K562 (cell line): ENCODE results near the gene ACTR3C.

Experiments used
- FOXK2 ChIP-seq, 2 experiments: fragments of 450-650 bp; IDR thresholded peaks in 1 of 2; conservative IDR thresholded peaks in 1 of 2; 2 replicates each; pipeline ENCODE4 v1.6.1; 2016; ENCODE audit warnings: low read depth in 2 of 2, mild to moderate bottlenecking in 1 of 2
- HIVEP1 ChIP-seq: fragments of 250-450 bp; sonication (Bioruptor Pico); IDR thresholded peaks from 2 replicates; pipeline ENCODE4 v1.4.0; 2020; ENCODE audit warnings: mild to moderate bottlenecking
- USF2 ChIP-seq: sonication (generic); formaldehyde crosslinking; IDR thresholded peaks from 2 replicates; pipeline ENCODE4 v1.5.0; 2020; ENCODE audit warnings: missing genetic modification reagents
- YBX1 ChIP-seq: fragments of 450-650 bp; IDR thresholded peaks from 2 replicates; pipeline ENCODE4 v1.7.1; 2016; ENCODE audit warnings: mild to moderate bottlenecking
- ZFP36 ChIP-seq: fragments of 150-350 bp; IDR thresholded peaks from 2 replicates; pipeline ENCODE4 v1.6.1; 2018; ENCODE audit warnings: low read length, low read depth; ENCODE audit not compliant: partially characterized antibody
- ZNF224 ChIP-seq: sonication (generic); formaldehyde crosslinking; IDR thresholded peaks from 2 replicates; pipeline ENCODE4 v1.8.0; 2022; ENCODE audit warnings: mild to moderate bottlenecking, missing genetic modification reagents
- ZNF695 ChIP-seq: fragments of 450-650 bp; formaldehyde crosslinking; IDR thresholded peaks from 2 replicates; pipeline ENCODE4 v1.4.0; 2020; ENCODE audit warnings: mild to moderate bottlenecking, moderate library complexity
- ZNF764 ChIP-seq: fragments of 250-450 bp; sonication (Bioruptor Pico); IDR thresholded peaks from 2 replicates; pipeline ENCODE4 v1.4.0; 2020; ENCODE audit warnings: low read depth, mild to moderate bottlenecking, moderate library complexity
- TF ChIP-seq, protein P1 (sequence below): fragments of 150-350 bp; conservative IDR thresholded peaks from 2 replicates; pipeline ENCODE4 v1.6.1; 2014; ENCODE audit warnings: low read length
- TF ChIP-seq, protein P2 (sequence below), 3 experiments: IDR thresholded peaks in 2 of 3; conservative IDR thresholded peaks in 1 of 3; 2 replicates each; pipeline ENCODE4 v1.5.1; 2011 to 2012; ENCODE audit warnings: low read length in 3 of 3, mild to moderate bottlenecking in 3 of 3, control low read depth in 2 of 3, improper control_type of control experiment in 1 of 3, inconsistent platforms in 1 of 3, low read depth in 1 of 3, mixed read lengths in 1 of 3, moderate library complexity in 1 of 3; ENCODE audit not compliant: insufficient read depth in 2 of 3

GRCh38 chr7:150360363-150361058 is 37.2 kb upstream of the ACTR3C start:
- TF ChIP-seq, protein P1, sequence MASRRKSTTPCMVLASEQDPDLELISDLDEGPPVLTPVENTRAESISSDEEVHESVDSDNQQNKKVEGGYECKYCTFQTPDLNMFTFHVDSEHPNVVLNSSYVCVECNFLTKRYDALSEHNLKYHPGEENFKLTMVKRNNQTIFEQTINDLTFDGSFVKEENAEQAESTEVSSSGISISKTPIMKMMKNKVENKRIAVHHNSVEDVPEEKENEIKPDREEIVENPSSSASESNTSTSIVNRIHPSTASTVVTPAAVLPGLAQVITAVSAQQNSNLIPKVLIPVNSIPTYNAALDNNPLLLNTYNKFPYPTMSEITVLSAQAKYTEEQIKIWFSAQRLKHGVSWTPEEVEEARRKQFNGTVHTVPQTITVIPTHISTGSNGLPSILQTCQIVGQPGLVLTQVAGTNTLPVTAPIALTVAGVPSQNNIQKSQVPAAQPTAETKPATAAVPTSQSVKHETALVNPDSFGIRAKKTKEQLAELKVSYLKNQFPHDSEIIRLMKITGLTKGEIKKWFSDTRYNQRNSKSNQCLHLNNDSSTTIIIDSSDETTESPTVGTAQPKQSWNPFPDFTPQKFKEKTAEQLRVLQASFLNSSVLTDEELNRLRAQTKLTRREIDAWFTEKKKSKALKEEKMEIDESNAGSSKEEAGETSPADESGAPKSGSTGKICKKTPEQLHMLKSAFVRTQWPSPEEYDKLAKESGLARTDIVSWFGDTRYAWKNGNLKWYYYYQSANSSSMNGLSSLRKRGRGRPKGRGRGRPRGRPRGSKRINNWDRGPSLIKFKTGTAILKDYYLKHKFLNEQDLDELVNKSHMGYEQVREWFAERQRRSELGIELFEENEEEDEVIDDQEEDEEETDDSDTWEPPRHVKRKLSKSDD: no peak
- no peak for TF ChIP-seq ZNF764 (CRISPR knock-in tag)
- TF ChIP-seq, protein P2, sequence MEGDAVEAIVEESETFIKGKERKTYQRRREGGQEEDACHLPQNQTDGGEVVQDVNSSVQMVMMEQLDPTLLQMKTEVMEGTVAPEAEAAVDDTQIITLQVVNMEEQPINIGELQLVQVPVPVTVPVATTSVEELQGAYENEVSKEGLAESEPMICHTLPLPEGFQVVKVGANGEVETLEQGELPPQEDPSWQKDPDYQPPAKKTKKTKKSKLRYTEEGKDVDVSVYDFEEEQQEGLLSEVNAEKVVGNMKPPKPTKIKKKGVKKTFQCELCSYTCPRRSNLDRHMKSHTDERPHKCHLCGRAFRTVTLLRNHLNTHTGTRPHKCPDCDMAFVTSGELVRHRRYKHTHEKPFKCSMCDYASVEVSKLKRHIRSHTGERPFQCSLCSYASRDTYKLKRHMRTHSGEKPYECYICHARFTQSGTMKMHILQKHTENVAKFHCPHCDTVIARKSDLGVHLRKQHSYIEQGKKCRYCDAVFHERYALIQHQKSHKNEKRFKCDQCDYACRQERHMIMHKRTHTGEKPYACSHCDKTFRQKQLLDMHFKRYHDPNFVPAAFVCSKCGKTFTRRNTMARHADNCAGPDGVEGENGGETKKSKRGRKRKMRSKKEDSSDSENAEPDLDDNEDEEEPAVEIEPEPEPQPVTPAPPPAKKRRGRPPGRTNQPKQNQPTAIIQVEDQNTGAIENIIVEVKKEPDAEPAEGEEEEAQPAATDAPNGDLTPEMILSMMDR (IDR thresholded peaks at IDR 0.05 in 2 of 3, conservative IDR thresholded peaks at IDR 0.05 in 1 of 3; ENCODE audit: insufficient read depth in 2 of 3, low read depth in 1 of 3, low read length in 3 of 3): no peak
- TF ChIP-seq FOXK2 (conservative IDR thresholded peaks at IDR 0.05 in 1 of 2, IDR thresholded peaks at IDR 0.05 in 1 of 2; ENCODE audit: low read depth in 2 of 2): no peak
- no peak for TF ChIP-seq ZNF695
- no peak for TF ChIP-seq ZNF224 (CRISPR knock-in tag)
- no peak for TF ChIP-seq YBX1
- no peak for TF ChIP-seq ZFP36
- no peak for TF ChIP-seq HIVEP1
- no peak for TF ChIP-seq USF2 (CRISPR knock-in tag)
